H54 (cell line): ENCODE measurements around the gene NAA25.
A peak's percentile ranks its signal among the peaks of the same experiment; 100 is the strongest.
"Not testable (repeated sequence)": the region's sequence is repeated elsewhere in the genome, so short reads cannot be mapped to it uniquely, and the experiment has no call there.

ENCODE experiments used
- DNase-seq: peaks from one replicate; pipeline ENCODE4 v3.0.0; 2011; ENCODE audit warnings: low spot score, mixed read lengths; ENCODE audit not compliant: insufficient read length
- FAIRE-seq: peaks from 3 replicates; lab custom pipeline; 2011; peaks lifted over from hg19 to GRCh38; lab: Jason Lieb, UNC
- POLR2A ChIP-seq: IDR thresholded peaks from 2 replicates; pipeline ENCODE4 v1.6.1; 2011; ENCODE audit warnings: low read depth, mild to moderate bottlenecking, low read length

The NAA25 gene

GRCh38 chr12:111998015-111998414 is 110.6 kb downstream of the NAA25 start:
- DNase-seq (no peak), FAIRE-seq (no peak)
- TF ChIP-seq POLR2A, result no peak

GRCh38 chr12:111997300-111997699 is 111.3 kb downstream of the NAA25 start:
- FAIRE-seq, result no peak
- no peak for TF ChIP-seq POLR2A
- DNase-seq, result no peak

DNA sequence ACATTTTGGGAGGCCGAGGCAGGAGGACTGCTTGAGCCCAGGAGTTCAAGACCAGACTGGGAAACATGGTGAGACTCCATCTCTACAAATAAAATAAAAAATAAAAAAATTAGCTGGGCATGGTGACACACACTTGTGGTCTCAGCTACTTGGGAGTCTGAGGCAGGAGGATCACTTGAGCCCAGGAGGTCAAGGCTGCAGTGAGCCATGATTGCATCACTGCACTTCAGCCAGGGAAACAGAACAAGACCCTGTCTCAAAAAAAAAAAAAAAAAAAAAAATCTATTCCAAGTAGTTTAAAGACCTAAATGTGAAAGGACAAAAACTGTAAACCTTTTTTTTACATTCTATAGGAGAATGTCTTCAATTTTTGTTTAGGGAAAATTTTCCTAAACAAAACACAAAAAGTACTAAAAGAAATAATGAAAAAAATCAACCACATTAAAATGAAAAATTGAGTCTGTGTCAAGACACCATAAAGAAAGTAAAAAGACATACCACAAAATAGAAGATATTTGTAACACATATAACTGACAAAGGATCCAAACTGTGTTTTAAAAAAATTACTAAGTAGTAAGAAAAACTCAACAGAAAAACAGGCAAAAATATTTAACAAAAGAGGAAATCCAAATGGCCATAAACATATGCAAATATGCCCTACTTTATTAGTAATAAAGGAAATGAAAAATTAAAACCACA is 112.7 kb downstream of the NAA25 start:
- DNase-seq (no peak), FAIRE-seq (no peak)
- no peak for TF ChIP-seq POLR2A

DNA sequence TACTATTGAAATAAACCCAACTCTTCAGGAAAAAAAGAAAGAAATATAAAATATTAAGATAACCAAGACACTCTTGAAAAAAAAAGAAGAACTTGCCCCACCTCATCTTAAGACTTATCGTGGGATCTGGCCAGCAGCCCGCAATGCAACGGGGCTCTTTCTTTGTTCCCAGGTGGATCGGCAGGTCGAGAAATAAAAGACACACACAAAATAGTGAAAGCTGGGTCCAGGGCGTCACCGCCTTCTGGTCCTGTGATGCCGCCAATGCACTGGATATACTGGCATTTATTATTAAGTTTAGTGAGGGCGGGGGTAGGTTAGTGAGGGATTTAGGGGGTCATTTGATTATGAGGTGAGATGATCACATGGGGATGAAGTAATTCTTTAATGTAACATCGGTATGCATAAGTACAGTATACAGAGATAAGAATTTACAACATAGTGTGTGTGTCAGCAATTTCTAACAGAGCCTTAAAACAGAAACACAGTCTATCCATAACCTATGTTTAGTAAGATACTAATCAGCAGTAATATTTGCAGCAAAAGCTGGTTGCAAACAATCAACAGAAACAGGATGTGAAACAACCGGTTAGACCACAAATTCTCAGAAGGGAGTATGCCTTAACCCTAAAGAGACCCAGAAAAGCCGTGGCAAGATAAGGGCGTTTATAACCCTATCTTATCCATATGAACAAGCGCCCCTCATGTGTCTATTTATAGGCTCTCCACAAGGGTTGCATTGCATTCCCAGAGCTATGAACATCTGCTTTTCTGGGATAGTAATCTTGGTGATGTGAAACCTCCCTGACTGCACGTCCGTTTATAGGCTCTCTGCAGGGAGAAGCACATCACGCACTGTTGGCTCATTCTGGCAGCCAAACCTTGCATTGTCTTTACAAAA is 114.1 kb downstream of the NAA25 start:
- not testable (repeated sequence) for FAIRE-seq, DNase-seq

GRCh38 chr12:111993292-111994150 is 115.1 kb downstream of the NAA25 start:
- FAIRE-seq, result peak; percentile 23
- TF ChIP-seq POLR2A, result no peak
- DNase-seq, result no peak

- FAIRE-seq (no peak), DNase-seq (no peak)
- TF ChIP-seq POLR2A, result no peak
Observed at GRCh38 chr12:111992464-111992863, 116.1 kb downstream of the NAA25 start.

DNA sequence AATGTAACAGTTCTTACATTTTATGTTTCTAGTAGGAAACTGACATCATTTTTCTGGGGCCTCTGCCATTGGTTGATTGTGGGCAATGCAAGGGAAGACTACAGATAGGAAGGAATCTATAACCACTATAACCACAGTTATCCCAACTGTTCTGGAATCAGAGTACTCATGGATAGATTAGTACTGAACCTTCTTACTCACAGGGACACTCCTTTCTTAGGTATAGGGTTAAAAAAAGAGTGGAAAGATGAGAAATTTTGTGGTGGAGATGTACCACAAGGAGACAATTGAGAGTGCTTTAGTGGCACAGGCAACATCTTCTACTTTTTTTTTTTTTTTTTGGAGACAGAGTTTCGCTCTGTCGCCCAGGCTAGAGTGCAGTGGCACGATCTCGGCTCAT is 116.6 kb downstream of the NAA25 start:
- no peak for DNase-seq
- FAIRE-seq, result no peak
- TF ChIP-seq POLR2A, result no peak

DNA sequence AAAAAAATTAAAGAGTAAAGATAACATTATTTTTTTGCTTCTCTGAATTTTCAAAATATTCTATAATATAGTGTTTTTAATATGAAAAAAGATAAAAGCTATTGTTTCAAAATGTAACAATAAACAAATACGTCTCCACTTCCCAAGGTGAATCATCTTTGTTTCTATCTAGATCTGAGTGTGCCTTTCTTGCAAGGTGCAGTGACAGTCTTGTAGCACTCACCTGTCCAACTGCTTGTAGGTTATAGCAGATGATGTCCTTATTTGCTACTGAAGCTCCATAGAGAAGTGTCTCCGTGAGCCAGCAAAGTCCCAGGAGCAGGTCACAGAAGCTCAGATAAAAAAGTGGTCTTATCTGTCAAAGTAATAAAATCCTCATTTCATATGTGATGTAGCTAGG is 117.0 kb downstream of the NAA25 start:
- no peak for DNase-seq
- no peak for FAIRE-seq
- TF ChIP-seq POLR2A, result no peak

- FAIRE-seq (peak; percentile 80), DNase-seq (no peak)
- no peak for TF ChIP-seq POLR2A
Observed at GRCh38 chr12:111984820-111985219, 123.8 kb downstream of the NAA25 start.

- DNase-seq, result no peak
- TF ChIP-seq POLR2A, result no peak
- no peak for FAIRE-seq
Observed at GRCh38 chr12:111981987-111982386, 126.6 kb downstream of the NAA25 start.

GRCh38 chr12:111980598-111980997 is 128.0 kb downstream of the NAA25 start:
- no peak for DNase-seq
- no peak for TF ChIP-seq POLR2A
- FAIRE-seq, result no peak

DNA sequence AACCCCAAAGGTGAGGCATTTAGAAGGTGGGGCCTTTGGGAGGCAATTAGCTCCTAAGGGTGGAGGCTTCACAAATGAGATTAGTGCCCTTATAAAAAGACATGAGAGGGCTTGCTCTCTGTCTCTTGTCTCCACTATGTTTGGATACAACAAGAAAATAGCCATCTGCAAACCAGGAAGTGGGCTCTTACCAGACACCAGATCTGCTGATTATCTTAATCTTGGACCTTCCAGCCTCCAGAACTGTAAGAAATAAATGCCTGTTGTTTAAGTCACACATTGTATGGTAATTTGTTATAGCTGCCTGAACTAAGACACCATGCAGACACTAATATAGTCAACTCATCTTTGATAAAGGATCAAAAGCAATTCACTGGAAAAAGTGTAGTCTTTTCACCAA is 130.0 kb downstream of the NAA25 start:
- no peak for DNase-seq
- no peak for FAIRE-seq
- no peak for TF ChIP-seq POLR2A

- no peak for FAIRE-seq
- no peak for TF ChIP-seq POLR2A
- DNase-seq, result no peak
Observed at GRCh38 chr12:111976860-111977259, 131.7 kb downstream of the NAA25 start.
